Ishikawa (cell line): ENCODE data around the gene PPOX.

Source experiments
- CEBPB ChIP-seq: IDR thresholded peaks from 2 replicates; pipeline ENCODE4 v1.6.1; 2012
- CREB1 ChIP-seq: IDR thresholded peaks from 2 replicates; pipeline ENCODE4 v1.6.1; 2012; ENCODE audit warnings: low read depth
- EGR1 ChIP-seq: IDR thresholded peaks from 2 replicates; pipeline ENCODE4 v1.6.1; 2012
- EP300 ChIP-seq: IDR thresholded peaks from 2 replicates; pipeline ENCODE4 v1.6.1; 2012; ENCODE audit warnings: borderline replicate concordance
- FOXM1 ChIP-seq: IDR thresholded peaks from 2 replicates; pipeline ENCODE4 v1.6.1; 2012; ENCODE audit warnings: low read depth, borderline replicate concordance
- NFIC ChIP-seq: IDR thresholded peaks from 2 replicates; pipeline ENCODE4 v1.6.1; 2012
- RAD21 ChIP-seq: IDR thresholded peaks from 2 replicates; pipeline ENCODE4 v1.6.1; 2012; ENCODE audit warnings: low read depth
- REST ChIP-seq: IDR thresholded peaks from 2 replicates; pipeline ENCODE4 v1.6.1; 2012; ENCODE audit warnings: low read depth, mild to moderate bottlenecking
- TAF1 ChIP-seq: IDR thresholded peaks from 2 replicates; pipeline ENCODE4 v1.6.1; 2012; ENCODE audit warnings: low read depth, mild to moderate bottlenecking
- TCF12 ChIP-seq: IDR thresholded peaks from 2 replicates; pipeline ENCODE4 v1.6.1; 2012; ENCODE audit warnings: low read depth
- TEAD4 ChIP-seq: IDR thresholded peaks from 2 replicates; pipeline ENCODE4 v1.6.1; 2012
- USF1 ChIP-seq: IDR thresholded peaks from 2 replicates; pipeline ENCODE4 v1.6.1; 2012
- YY1 ChIP-seq: IDR thresholded peaks from 2 replicates; pipeline ENCODE4 v1.6.1; 2012; ENCODE audit warnings: low read depth
- ZBTB7A ChIP-seq: IDR thresholded peaks from 2 replicates; pipeline ENCODE4 v1.6.1; 2012; ENCODE audit warnings: low read depth
- TF ChIP-seq, protein P1 (sequence below): IDR thresholded peaks from 2 replicates; pipeline ENCODE4 v1.6.1; 2012

PPOX gene

GRCh38 chr1:161199506-161200139 is 33.4 kb downstream of the PPOX start:
- no peak for TF ChIP-seq YY1

GRCh38 chr1:161200421-161200991 is 34.3 kb downstream of the PPOX start:
- TF ChIP-seq TAF1, result no peak
- TF ChIP-seq USF1, result no peak
- no peak for TF ChIP-seq YY1
- no peak for TF ChIP-seq EP300
- no peak for TF ChIP-seq NFIC
- TF ChIP-seq TCF12, result no peak
- TF ChIP-seq FOXM1, result no peak
- TF ChIP-seq TEAD4, result no peak
- TF ChIP-seq EGR1, result no peak
- TF ChIP-seq RAD21, result no peak
- no peak for TF ChIP-seq ZBTB7A
- TF ChIP-seq, protein P1, sequence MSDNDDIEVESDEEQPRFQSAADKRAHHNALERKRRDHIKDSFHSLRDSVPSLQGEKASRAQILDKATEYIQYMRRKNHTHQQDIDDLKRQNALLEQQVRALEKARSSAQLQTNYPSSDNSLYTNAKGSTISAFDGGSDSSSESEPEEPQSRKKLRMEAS, result no peak
- no peak for TF ChIP-seq CREB1
- no peak for TF ChIP-seq REST
- no peak for TF ChIP-seq CEBPB

- TF ChIP-seq YY1, result no peak
- no peak for TF ChIP-seq TCF12
- TF ChIP-seq, protein P1, result no peak
Observed at GRCh38 chr1:161200992-161201835, 35.0 kb downstream of the PPOX start.

GRCh38 chr1:161201836-161202712 is 35.8 kb downstream of the PPOX start, which contains the start of gene NDUFS2:
NDUFS2 (plus strand) TSS chr1:161202367; CDS start chr1:161202386, 19 bp downstream.
- TF ChIP-seq NFIC (no peak), CEBPB (no peak), TCF12 (peak; percentile 72), CREB1 (peak; percentile 84), EGR1 (peak; percentile 85; the same call in 1 of the 2 replicates), TEAD4 (no peak), TAF1 (peak; percentile 100), RAD21 (no peak), EP300 (peak; percentile 19; the same call in 1 of the 2 replicates), USF1 (peak; percentile 78), YY1 (peak; percentile 100), FOXM1 (no peak), ZBTB7A (peak; percentile 74; the same call in 1 of the 2 replicates), REST (no peak)
- TF ChIP-seq, protein P1, result peak; percentile 77
